Midbrain (tissue), 1 donor: ENCODE measurements around the gene APOBEC3H.

Source experiments
- DNase-seq: peaks from one replicate; lab custom pipeline; 2025; lab: John Stamatoyannopoulos, UW

The APOBEC3H gene

DNA sequence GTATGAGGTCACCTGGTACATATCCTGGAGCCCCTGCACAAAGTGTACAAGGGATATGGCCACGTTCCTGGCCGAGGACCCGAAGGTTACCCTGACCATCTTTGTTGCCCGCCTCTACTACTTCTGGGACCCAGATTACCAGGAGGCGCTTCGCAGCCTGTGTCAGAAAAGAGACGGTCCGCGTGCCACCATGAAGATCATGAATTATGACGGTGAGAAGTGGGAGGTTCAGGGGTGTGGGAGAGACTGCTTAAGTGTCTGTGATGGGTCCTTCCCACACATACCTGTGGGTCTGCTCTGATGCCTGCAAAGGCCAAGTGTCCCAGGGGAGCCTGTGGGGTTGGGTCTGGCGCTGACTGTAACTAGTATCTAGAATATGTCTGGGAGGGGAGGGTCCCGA lies 16.0 kb upstream of the APOBEC3H start:
- no peak for DNase-seq

DNA sequence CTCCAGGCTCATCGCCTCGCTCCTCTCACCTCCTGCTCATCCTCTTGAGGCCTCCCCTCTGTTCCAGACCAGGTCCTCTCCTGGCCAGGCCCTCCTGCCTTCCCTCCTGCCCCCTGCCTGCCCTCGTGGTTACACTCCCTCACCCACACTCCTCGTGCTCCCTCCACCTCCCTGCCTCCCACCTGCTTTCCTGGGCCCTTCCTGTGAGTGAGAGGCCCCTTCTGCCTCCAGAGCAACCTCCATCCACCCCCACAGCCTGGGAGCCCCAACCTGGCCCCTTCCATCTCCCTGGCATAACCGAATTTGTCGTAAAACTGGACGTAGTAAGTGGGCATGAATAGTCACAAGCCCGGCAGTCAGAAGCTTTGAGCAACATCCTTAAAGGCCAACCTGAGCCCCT lies 15.4 kb upstream of the APOBEC3H start:
- DNase-seq: no peak

DNA sequence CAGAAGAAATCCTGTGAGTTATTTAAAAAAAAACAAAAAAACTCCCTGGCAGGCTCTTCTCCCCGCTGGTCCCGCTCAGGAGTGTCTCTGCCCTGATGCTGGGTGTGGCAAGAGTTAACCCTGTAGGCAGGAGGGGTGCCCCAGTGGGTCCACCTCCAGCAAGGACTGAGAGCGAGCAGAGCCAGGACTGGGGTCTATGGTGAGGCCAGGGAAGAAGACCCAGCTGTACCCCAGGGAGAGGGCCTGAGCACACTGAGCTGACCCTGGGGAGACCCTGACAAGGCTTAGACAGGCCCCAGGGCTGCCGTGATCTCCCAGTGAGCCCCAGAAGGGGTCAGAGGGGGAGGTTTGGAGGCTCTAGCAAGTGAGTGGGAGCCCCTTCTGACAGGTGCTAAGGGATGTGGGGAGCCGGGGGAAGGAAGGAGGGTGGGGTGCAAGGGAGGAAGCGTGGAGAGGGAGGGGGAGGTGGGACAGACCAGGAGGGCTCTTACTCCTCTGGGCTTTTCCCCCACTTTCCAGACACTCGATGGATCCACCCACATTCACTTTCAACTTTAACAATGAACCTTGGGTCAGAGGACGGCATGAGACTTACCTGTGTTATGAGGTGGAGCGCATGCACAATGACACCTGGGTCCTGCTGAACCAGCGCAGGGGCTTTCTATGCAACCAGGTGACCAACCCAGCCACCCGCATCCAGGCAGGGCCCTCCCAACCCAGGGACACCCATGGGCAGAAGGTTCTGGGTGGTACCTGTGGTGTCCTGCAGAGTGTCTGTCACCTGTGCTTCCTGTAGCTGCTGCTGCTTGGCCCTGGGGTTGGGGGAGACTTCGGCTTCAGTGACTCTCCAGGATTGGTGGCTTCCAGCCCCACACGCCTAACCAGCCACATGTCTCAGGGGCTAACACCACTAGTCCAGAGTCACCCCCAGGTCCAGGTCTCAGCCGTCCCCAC lies 13.6 kb upstream of the APOBEC3H start:
- no peak for DNase-seq

DNA sequence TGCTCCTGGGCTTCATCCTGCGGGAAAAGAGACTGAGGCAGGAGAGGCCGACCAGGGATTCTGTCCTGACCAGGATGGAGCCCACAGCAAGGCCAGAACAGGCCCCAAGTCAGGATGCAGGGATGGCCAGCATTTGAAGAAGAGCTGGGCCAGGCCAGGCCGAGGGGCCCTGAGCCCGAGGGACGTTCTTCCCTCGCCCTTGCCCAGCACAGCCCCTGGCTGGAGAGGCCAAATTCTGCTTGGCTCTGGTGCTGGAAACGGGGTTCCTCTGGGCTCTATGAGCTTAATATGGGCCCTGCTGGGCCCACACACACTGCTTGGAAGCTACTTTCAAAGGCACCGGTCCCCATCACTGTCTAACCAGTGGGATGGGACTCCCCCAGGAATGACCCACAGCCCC lies 12.4 kb upstream of the APOBEC3H start:
- DNase-seq: no peak

DNA sequence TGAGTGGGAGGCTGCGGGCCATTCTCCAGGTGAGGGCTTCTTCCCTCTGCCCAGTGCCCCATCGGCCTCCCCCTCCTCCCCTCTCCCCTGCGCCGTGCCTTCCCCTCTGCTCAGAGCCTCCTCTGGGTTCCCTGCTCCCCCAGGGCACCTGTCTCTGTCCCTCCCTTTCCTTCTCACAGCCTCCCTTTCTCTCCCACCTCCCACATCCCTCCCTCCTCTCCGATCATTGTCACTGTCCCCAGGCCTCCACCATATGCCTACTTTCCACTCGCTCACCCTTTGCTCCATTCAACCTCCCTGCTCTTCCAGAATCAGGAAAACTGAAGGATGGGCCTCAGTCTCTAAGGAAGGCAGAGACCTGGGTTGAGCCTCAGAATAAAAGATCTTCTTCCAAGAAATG lies 9.9 kb upstream of the APOBEC3H start:
- DNase-seq: no peak

DNA sequence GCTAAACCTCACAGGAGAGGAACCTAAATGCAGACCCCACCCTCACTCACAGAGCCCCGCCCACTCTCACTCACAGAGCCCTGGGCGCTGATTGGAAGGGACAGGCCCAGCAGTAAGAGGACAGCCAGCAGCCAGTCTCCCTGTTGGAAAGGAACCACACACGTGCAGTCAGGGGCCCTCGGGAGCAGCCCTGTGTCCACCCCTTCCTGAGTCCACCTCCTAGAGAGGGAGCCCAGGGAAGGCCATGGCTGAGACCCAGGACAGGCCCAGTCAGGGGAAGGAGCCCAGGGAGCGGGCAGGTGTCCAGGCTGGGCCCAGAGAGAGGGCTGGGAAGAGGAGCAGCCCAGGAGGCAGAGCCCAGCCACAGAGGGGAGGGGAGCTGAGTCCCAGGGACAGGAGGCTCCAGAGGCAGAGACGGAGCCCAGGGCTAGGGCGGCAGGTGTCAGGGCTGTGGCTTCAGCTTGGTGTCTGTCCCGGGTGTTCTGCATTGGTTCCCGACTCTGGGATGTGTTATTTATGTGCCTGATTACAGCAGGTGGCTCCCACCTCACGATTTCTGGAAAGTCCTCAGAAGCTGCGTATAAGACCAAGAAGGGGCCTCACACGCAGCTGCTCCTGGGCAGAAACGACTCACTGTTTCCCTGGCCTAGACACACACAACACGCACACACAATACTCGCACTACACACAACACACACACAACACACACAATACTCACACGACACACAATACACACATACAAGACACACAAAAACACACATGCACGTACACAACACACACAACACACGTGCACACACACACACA lies 9.0 kb upstream of the APOBEC3H start:
- peak; percentile 13 for DNase-seq

DNA sequence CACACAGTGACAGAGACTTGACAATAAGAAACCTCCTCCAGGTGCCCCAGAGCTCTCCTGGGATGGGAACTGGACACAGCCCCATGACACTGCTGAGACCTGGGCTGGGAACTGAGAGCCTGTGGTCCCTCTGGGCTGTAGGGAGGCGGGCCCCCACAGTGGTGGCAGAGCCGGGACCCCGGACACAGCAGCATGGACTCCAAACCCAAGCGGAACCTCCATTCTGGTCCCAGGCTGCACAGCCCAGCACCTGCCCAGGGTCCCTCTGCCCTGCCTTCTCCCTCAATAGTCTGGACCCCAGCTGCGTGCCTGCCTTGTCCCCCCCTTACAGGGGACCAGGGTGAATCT lies 8.4 kb upstream of the APOBEC3H start:
- no peak for DNase-seq

DNA sequence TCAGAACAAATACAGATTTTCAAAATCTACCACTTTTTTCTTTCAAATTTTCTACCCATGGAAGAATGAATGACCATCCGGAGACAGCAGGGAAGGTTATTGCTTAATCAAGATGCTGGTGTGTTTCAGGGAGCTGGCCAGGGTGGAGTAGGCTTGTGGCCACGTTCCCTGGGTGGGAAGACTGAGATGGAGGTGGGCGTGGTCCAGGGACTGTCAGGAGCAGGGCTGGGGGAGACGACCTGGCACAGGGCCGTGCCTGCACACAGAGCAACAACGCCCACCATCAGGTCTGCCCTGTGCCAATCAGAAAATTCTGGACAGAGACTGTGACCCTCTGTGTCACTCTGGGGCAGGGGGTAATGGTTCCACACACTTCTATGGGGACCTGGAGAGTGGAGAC lies 7.1 kb upstream of the APOBEC3H start:
- DNase-seq: no peak

DNA sequence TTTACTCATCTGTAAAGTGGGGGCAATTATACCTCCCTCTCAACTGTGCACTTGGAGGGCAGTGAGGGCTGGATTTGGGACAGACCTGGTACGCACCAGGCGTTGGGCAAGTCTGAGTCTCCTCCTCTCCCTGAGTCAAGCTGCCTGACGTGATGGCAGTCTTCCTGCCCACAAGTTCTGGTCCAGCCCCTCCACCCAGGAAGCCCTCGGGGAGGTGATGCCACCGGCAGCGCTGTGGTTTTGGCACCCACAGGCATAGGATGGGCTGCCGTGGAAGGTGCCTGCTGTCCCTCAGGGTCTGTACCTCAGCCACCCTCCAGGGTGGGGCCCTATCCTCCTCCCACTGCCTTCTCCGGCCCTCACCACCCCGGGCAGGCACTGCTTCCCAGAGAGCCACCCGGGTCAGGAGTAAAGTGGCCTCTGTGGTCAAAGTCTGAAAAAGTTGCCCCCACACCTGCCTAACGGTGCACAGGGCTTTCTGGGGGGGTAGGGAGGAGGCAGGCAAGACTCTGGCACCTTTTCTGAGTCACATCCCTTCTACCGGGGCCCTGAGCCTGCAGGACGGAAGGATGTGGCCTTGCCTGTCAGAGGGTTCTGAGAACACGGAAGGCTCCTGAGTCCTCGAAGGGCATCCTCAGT lies 6.5 kb upstream of the APOBEC3H start:
- no peak for DNase-seq

DNA sequence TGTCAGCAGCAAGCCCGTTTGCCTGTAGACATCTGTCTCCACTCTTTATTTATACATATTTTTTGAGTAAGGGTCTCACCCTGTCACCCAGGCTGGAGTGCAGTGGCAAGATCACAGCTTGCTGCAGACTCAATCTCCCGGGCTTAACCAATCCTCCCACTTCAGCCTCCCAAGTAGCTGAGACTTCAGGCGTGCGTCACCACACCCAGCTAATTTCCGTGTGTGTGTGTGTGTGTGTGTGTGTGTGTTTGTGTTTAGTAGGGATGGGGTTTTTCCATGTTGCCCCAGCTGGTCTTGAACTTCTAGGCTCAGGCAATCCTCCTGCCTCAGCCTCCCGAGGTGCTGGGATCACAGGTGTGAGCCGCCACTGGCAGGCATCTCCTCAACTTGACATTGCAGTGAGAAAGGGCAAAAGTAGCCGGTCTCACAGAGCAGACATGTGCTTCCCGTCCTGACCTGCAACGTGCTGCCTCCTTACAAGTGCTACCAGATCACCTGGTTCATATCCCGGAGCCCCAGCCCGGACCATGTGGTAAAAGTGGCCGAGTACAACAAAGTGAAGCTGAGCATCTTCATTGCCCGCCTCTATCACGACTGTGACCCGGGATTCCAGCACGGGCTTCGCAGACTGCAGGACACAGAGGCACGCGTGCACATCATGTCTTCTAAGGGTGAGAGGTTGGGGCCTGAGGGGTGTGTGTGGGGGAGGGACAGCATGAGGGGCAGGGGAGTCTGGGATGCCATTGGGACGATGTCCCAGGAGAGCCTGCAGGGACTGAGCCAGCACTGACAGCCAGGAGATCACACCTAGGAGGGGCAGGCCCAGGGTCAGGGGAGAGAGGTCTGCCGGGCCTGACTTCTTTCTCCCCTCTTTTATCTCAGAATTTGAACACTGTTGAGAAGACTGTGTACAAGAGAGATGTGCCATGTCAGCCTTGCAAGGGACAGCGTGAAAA lies 5.6 kb upstream of the APOBEC3H start:
- DNase-seq: no peak

DNA sequence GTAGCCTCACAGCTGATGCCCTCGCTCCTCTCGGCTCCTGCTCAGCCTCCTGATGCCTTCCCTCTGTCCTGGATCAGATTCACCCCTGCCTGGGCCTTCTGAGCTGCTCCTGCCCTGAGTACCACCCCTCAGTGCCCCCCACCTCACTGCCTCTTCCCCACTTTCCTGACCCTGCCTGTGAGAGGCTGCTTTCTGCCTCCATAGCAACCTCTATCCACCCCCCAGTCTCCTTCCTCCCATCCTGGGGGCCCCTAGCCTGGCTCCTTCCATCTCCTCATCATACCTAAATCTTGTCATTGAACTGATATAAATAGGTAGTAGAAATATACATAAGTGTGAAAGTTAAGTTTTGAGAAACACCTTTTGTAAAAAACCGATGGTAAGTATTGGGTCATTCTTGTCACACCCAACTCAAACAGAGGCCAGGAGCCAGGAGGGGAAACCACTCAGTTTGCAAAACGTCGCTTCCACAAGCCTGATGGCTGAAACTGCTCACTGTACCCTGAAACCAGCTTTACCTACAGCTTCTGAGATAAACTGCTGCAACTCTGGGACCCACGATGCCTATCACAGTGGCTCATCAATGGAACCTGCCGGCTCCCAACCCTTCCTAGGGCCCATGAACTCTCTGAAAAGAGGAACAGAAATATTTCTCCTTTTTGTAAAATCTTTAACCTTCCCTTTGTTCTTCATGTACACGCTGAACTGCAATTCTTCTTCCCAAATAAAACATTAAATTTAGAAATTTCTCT lies 4.8 kb upstream of the APOBEC3H start:
- DNase-seq: no peak

DNA sequence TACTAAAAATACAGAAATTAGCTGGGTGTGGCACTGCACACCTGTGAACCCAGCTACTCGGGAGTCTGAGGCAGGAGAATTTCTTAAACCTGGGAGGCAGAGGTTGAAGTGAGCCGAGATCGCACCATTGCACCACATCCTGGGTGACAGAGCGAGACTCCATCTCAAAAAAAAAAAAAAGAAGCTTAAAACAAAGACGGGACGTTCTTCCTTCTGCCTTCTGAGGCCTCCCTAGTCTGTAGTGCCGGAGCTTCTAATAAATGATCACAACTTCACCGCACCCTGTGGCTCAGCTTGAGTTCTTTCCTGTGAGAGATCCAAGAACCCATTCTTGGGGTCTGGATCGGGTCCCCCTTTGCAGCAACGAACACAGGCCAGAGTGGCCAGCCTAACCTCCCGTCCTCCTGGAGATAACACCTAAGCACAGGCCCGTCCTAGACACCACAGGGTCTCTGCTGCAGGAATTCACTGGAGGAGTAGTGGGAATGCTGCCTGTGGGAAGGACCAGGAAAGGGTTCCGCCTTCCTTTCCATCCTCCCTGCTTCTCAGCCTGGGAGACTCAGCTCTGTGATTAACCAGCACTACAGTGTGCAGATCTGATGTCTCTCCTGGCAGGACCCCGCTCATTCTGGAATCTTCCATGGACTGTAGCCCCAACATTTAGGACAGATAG lies 2.2 kb upstream of the APOBEC3H start:
- no peak for DNase-seq

DNA sequence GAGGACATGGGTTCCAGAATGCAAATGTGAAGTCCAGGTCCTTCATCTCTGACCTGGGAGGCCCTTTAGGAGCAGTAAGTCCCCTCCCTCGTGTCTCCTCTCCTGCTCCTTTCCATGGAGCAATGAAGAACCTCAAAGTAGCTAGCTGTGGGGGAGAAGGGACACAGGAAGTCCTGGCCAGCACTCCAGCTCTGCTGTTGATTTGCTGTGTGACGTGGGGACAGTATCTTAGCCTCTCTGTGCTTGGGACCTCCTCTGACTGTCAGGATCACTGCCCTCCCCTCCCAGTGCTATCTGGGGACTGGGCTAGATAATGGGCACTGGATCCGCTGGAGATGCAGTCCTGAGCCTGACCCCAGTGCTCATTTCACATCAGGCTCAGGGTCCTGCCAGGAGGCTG lies 1.1 kb upstream of the APOBEC3H start:
- DNase-seq: no peak

DNA sequence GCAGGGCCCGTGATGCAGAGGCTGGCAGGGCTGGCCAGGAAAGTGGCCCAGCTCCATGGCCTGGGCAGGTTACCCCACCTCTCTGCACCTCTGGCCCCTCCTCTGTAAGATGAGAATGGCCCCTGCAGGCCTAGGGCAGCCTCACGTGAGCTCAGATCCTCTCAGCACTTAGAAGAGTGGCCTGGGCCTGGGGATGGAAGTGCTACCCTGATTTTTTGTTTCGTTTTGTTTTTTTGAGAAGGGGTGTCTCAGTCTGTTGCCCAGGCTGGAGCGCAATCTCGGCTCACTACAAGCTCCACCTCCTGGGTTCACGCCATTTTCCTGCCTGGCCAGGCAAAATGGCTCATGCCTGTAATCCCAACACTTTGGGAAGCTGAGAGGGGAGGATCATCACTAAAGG lies 982 bp downstream of the APOBEC3H start:
- DNase-seq: no peak

DNA sequence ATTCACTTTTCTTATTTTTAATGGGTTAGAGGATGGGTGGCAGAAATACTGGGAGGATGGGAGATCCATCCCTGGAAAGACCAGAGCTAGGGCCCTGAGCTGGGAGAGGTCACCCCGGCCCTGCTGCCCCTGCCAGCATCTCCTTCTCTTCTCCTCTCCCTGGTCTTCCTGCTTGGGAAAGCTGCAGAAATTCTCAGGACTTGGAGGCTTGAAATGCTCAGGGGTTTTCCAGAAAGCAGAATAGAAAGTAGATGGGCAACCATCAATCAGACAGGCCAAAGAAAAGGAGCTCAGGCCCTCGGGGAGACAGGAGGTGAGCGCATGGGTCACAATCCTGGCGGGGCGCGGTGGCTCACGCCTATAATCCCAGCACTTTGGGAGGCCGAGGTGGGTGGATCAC lies 1.5 kb downstream of the APOBEC3H start:
- DNase-seq: no peak

DNA sequence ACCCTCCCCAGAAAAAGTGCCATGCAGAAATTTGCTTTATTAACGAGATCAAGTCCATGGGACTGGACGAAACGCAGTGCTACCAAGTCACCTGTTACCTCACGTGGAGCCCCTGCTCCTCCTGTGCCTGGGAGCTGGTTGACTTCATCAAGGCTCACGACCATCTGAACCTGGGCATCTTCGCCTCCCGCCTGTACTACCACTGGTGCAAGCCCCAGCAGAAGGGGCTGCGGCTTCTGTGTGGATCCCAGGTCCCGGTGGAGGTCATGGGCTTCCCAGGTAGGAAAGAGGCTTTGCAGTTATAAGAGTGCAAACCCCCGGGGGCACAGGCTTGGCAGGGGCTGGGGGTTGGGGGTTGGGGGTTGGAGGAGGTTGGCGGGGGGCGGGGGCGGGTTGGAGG lies 4.2 kb downstream of the APOBEC3H start:
- no peak for DNase-seq

DNA sequence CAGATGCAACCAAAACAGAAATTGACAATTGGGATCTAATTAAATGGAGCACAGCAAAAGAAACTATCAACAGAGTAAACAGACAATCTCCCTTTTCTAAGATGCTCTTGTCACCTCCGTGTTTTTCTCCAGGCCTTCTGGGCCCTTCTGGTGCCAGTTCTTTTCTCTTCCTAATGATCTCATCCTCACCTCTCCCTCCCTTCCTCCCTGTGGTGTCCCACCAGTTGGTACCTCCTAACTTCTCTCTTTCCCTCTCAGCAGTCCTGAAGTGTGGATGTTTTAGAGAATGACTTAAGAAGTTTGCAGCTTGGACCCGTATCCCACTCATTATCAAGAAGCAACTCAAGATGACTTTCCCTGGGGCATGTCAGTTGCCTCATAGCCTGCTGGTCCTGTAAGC lies 6.4 kb downstream of the APOBEC3H start:
- DNase-seq: no peak

DNA sequence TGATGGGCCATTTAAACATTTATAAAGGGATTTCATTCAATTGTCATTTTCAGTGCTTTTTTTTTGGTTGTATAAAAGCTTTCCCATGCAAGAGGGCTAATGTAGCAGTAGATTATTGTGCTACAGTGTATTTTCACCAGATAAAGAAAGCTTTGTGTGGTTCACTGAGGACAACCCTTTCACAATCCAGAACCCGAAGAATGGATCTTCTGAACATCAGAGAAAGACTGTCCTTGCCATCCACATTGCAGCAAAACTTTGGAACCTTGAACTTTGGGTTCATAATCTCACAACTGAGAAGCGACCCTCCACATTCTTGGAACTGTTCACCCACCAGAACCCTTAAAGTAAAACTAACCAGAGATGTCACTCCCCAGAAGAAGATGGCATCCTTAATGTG lies 9.3 kb downstream of the APOBEC3H start:
- no peak for DNase-seq

DNA sequence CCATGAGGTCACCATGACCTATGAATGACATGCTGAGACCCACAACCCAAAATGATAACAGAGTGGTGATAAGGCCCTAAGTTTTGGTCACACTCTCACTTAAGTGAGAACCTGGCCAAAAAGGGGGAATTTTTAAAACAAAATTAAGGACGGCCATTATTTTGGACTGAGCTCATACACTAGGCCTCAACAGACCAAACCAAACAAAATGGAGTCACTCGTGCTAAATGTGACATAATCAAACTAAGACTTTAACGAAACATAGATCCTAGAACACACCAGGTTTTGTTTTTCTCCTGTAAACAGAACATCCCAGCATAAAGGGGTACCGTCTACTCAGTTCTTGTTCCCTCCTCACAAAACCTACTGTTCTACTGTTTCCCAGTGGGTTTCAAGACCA lies 11.4 kb downstream of the APOBEC3H start:
- no peak for DNase-seq

DNA sequence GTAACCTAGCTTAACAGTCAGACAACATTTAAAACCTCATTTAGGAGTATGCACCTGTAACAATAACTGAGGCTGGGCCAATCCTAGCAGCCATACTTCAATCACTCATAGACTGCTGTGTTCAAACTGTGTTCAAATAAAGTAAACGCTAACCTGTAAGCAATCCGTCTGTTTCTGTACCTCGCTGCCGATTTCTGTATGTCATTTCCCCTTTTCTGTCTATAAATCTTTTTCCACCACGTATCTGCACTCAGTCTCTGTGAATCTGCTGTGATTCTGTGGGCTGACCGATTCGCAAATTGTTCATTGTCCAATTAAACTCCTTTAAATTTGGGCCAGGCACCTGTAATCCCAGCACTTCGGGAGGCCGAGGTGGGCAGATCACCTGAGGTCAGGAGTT lies 12.3 kb downstream of the APOBEC3H start:
- no peak for DNase-seq
